Neural progenitor cell (in vitro differentiated cells): ENCODE measurements around the gene SKAP2. TPM values are rescaled to one million over a fixed set of nuclear protein-coding genes. Genes with fewer than 3 reads are reported as not detected.

Experiments used
- DNase-seq: peaks from one replicate; pipeline ENCODE4 v3.0.0-alpha.2; 2016; ENCODE audit warnings: low spot score
- H2AFZ ChIP-seq: fragments of 200-600 bp; sonication (generic); replicated peaks from 2 replicates; pipeline ENCODE4 v1.6.1; 2016; ENCODE audit warnings: antibody characterized with exemption
- H3F3A ChIP-seq: fragments of 200-600 bp; sonication (generic); 2 replicates; pipeline ENCODE4 v1.6.1; 2016; ENCODE audit warnings: antibody characterized with exemption, low read depth
- H3K27ac ChIP-seq: fragments of 200-600 bp; sonication (generic); 2 replicates; pipeline ENCODE4 v1.5.1; 2016; ENCODE audit warnings: mild to moderate bottlenecking
- H3K27me3 ChIP-seq: fragments of 200-600 bp; sonication (generic); 2 replicates; pipeline ENCODE4 v1.6.1; 2016; ENCODE audit warnings: mild to moderate bottlenecking, moderate library complexity
- H3K36me3 ChIP-seq: fragments of 200-600 bp; sonication (generic); 2 replicates; pipeline ENCODE4 v1.5.1; 2016
- H3K4me1 ChIP-seq: fragments of 200-600 bp; sonication (generic); 2 replicates; pipeline ENCODE4 v1.6.1; 2016; ENCODE audit warnings: mixed run types
- H3K4me2 ChIP-seq: fragments of 200-600 bp; sonication (generic); 2 replicates; pipeline ENCODE4 v1.6.1; 2016
- H3K4me3 ChIP-seq: fragments of 200-600 bp; sonication (generic); 2 replicates; pipeline ENCODE4 v1.5.1; 2016
- H3K79me2 ChIP-seq: fragments of 200-600 bp; sonication (generic); 2 replicates; pipeline ENCODE4 v1.6.1; 2016; ENCODE audit warnings: low read depth
- H3K9ac ChIP-seq: fragments of 200-600 bp; sonication (generic); 2 replicates; pipeline ENCODE4 v1.6.1; 2016
- H3K9me3 ChIP-seq: fragments of 200-600 bp; sonication (generic); 2 replicates; pipeline ENCODE4 v1.5.1; 2016; ENCODE audit warnings: low read depth
- H4K20me1 ChIP-seq: fragments of 200-600 bp; sonication (generic); 2 replicates; pipeline ENCODE4 v1.6.1; 2016; ENCODE audit warnings: low read depth
- H3K27ac Mint-ChIP-seq: 3 replicates; pipeline ENCODE4 v1.8.0; 2021; ENCODE audit warnings: mixed read lengths
- H3K27me3 Mint-ChIP-seq: 2 replicates; pipeline ENCODE4 v1.8.0; 2022; ENCODE audit warnings: low read depth, mild to moderate bottlenecking, inconsistent platforms, moderate library complexity, mixed read lengths; ENCODE audit not compliant: insufficient read depth
- H3K36me3 Mint-ChIP-seq: 3 replicates; pipeline ENCODE4 v1.8.0; 2021; ENCODE audit warnings: mixed read lengths
- H3K4me1 Mint-ChIP-seq: 3 replicates; pipeline ENCODE4 v1.8.0; 2021; ENCODE audit warnings: mixed read lengths
- H3K4me3 Mint-ChIP-seq: 3 replicates; pipeline ENCODE4 v1.8.0; 2021; ENCODE audit warnings: mild to moderate bottlenecking, moderate library complexity, mixed read lengths
- H3K9me3 Mint-ChIP-seq: 3 replicates; pipeline ENCODE4 v1.8.0; 2020; ENCODE audit warnings: mixed read lengths
- CTCF ChIP-seq: fragments of 200-600 bp; sonication (generic); IDR thresholded peaks from 2 replicates; pipeline ENCODE4 v1.5.1; 2017; ENCODE audit warnings: antibody characterized with exemption, mild to moderate bottlenecking
- EZH2 ChIP-seq: fragments of 200-600 bp; sonication (generic); IDR thresholded peaks from 2 replicates; pipeline ENCODE4 v1.6.1; 2017; ENCODE audit warnings: antibody characterized with exemption, mild to moderate bottlenecking, moderate library complexity
- EZH2phosphoT487 ChIP-seq: fragments of 200-600 bp; sonication (generic); IDR thresholded peaks from 2 replicates; pipeline ENCODE4 v1.6.1; 2017; ENCODE audit warnings: antibody characterized with exemption
- total RNA-seq: library from RNA; depleted of rRNA; stranded (reverse); fragments of >200 nt; gene quantifications from 2 replicates; pipeline ENCODE4 v1.2.3, GENCODE V29; 2015; ENCODE audit warnings: low replicate concordance

SKAP2 gene
- total RNA-seq, 1 donor from 2014 or later, result 6.3 TPM

DNA sequence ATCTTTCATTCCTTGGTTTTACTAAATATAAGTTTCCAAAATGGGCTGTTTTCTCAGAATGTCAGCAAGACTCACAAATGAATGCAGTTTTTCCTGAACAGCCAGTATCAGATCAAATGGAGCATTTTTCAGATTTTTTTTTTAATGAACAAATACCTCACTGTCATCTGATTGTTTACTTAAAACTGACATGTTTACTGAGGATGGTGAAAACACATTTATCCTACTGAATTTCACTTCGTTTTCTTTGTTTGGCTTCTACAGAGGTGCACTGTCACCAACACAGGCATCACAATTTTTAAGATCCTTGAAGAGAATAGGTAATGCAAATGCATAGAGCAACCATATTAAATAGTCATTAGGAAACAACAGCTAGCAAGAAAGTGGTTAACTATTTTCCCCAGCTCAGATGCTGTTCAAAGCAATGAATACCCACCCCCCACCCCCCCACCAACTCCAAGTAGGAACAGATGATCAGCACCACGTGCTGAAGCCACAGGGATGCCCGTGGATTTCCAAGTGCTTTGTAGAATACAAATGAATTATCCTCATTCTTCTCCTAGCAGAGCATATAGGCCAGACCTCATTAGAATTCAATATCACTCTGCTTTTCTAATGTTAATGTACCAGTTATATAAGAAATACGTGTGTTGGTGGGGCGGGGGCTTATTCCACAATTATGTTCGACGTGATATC lies 205.9 kb downstream of the SKAP2 start:
- Mint-ChIP-seq H3K27ac (peak overlapping the region; percentile 91), H3K4me3 (peak overlapping the region; percentile 59), H3K4me1 (peaks cover 63% of the 10 kb centered on the region), H3K36me3 (no peaks in the 10 kb centered on the region), H3K27me3 (no peaks in the 10 kb centered on the region), H3K9me3 (no peaks in the 10 kb centered on the region)
- H2AFZ ChIP-seq, result no peak overlapping the region
- peak; percentile 53 for DNase-seq
- no peak for TF ChIP-seq EZH2
- no peak for TF ChIP-seq CTCF
- TF ChIP-seq EZH2phosphoT487, result no peak
- peaks cover 21% of the 10 kb centered on the region for H3F3A ChIP-seq
- no peaks in the 10 kb centered on the region for H3K79me2 ChIP-seq
- H3K27me3 ChIP-seq, result no peaks in the 10 kb centered on the region
- no peaks in the 10 kb centered on the region for H3K36me3 ChIP-seq
- no peak overlapping the region for H3K27ac ChIP-seq
- no peaks in the 10 kb centered on the region for H4K20me1 ChIP-seq
- H3K4me1 ChIP-seq, result peaks cover 52% of the 10 kb centered on the region
- H3K4me2 ChIP-seq, result peak overlapping the region; percentile 86
- no peaks in the 10 kb centered on the region for H3K9me3 ChIP-seq
- no peak overlapping the region for H3K9ac ChIP-seq
- peak overlapping the region; percentile 42 for H3K4me3 ChIP-seq

DNA sequence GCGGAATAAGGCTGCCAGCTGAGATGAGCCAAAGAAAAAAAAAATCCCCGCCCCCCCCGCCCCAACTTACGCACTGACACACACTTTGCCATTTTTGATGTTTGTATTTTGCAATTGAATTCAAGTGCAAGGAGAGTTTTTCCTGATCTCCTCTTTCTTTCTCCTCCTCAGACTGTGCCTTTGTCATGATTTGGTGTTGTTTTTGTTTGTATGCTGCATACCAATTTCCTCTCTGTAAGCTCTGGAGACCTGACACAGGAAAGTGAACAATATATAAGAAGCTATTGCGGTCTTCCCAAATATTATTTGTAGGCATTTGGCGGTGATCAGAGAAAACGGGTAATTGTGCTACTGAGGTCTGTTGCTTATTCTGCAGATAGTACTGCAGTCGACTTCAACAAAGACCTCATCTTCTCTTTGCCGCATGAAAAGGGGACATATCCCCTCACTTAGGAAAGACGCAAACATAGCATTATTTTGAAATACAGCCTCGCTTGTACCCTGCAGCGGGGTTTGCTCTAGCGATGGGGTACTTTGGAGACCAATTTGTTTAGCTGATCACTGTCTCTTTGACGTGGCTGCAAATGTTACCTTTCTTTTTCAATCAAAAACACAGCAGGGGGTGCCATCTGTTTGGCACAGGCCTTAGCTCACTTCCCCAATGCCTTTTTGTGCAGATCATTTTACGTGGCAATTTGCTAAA lies 206.6 kb downstream of the SKAP2 start:
- H2AFZ ChIP-seq, result no peak overlapping the region
- Mint-ChIP-seq H3K4me1 (peaks cover 66% of the 10 kb centered on the region), H3K9me3 (no peaks in the 10 kb centered on the region), H3K27me3 (no peaks in the 10 kb centered on the region), H3K4me3 (peak overlapping the region; percentile 59), H3K36me3 (no peaks in the 10 kb centered on the region), H3K27ac (peak overlapping the region; percentile 91)
- DNase-seq, result peak; percentile 86
- peaks cover 21% of the 10 kb centered on the region for H3F3A ChIP-seq
- TF ChIP-seq EZH2 (no peak), EZH2phosphoT487 (no peak), CTCF (no peak)
- no peaks in the 10 kb centered on the region for H3K79me2 ChIP-seq
- no peaks in the 10 kb centered on the region for H3K36me3 ChIP-seq
- peaks cover 52% of the 10 kb centered on the region for H3K4me1 ChIP-seq
- peak overlapping the region; percentile 36 for H3K27ac ChIP-seq
- H4K20me1 ChIP-seq, result no peaks in the 10 kb centered on the region
- no peak overlapping the region for H3K9ac ChIP-seq
- no peaks in the 10 kb centered on the region for H3K27me3 ChIP-seq
- peak overlapping the region; percentile 86 for H3K4me2 ChIP-seq
- H3K9me3 ChIP-seq, result no peaks in the 10 kb centered on the region
- H3K4me3 ChIP-seq, result peak overlapping the region; percentile 42

DNA sequence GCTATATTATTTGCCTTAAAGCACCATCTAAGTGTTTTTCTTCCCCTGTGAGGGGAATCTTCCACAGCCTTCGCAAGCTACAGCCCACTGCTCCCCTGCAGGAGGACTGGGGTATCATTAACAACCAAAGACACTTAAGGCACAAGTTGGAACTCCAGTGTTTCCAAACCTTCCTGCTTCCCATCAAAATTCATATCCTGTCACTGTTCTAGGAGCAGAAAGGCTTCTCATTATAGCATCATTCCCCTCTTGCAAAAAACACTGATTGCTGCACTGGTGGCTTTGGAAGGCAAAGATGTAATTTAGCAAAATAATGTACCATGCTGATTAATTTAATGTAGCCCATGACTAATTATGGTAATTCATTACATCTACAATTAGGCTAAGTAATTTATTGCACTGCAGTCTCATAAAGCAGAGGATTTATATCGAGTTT lies 207.2 kb downstream of the SKAP2 start:
- Mint-ChIP-seq H3K4me3 (peak overlapping the region; percentile 56), H3K4me1 (peaks cover 62% of the 10 kb centered on the region), H3K27me3 (no peaks in the 10 kb centered on the region), H3K27ac (peak overlapping the region; percentile 57), H3K9me3 (no peaks in the 10 kb centered on the region), H3K36me3 (no peaks in the 10 kb centered on the region)
- H3K9me3 ChIP-seq, result no peaks in the 10 kb centered on the region
- no peak for TF ChIP-seq EZH2phosphoT487
- no peak for TF ChIP-seq EZH2
- peak; percentile 35 for TF ChIP-seq CTCF
- H3K4me1 ChIP-seq, result peaks cover 52% of the 10 kb centered on the region
- no peaks in the 10 kb centered on the region for H4K20me1 ChIP-seq
- H3K9ac ChIP-seq, result no peak overlapping the region
- H3K36me3 ChIP-seq, result no peaks in the 10 kb centered on the region
- peak; percentile 12 for DNase-seq
- H2AFZ ChIP-seq, result no peak overlapping the region
- H3K27ac ChIP-seq, result no peak overlapping the region
- H3K79me2 ChIP-seq, result no peaks in the 10 kb centered on the region
- H3K4me2 ChIP-seq, result peak overlapping the region; percentile 86
- peaks cover 21% of the 10 kb centered on the region for H3F3A ChIP-seq
- H3K27me3 ChIP-seq, result no peaks in the 10 kb centered on the region
- peak overlapping the region; percentile 42 for H3K4me3 ChIP-seq
